ENCODE data around the gene IGFALS.

IGFALS gene

DNA sequence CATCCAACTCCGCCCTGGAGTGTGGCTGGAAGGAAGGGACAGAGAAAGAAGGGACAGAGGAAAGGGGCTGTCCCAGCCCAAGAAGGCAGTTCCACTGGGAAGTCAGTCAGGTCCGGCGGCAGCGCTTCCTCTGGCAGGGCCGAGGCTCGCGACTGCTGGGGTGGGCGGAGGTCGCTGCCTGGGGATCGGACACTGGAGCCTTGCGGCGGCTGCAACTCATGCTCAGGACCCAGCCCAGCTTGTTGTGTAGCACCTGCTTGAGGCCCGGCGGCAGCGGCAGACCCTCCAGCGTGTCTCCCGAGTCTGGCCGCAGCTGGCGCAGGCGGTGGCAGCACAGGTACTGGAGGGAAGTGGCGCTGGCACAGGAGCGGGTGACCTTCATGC, 16.5 kb downstream of the IGFALS start:
- DNase-seq (ENCODE audit: low spot score) = no peak
- FAIRE-seq = no peak

- DNase-seq (ENCODE audit: low spot score) = no peak
- no peak for FAIRE-seq
Measured at GRCh38 chr16:1776672-1776955, 16.9 kb downstream of the IGFALS start.

DNA sequence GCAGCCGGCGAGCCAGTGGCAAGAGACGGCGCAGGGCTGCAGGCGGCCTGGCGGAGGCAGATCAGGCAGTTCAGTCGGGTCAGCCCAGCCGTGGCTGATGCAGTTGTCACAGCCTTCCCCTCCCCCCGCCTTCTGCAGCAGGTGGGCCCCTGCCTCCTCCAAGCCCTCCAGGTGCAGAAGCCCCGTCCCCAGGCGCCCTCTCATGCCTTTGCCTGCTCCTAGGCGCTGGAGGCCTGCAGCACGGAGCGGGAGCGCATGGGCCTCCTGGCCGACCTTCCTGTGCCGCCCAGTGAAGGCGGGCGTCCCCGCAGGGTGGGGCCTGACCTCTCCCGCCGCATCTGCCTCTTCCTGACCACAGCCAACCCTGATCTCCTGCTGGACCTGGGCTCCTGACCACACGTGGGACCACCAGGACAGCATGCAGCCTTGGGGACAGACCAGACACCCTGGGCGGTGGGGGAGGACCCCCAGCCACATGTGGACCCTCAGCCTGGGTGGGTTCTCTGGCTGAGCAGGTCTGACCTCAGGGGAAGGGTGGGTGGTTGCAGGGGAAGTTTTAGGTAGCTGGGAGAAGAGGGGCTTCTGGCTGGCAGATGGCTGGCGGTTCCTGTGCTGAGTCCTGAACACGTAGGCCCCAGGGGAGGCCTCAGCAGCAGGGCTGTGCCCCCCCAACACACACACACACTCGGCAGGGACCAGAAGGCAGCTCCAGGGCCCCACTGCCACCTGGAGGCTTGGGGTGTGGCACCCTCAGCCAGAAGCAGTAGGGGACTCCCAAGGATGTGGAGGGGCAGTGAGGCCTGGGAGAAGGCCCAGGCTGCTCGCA, 17.4 kb downstream of the IGFALS start:
- FAIRE-seq (no peak), DNase-seq (ENCODE audit: low spot score) (no peak)

- FAIRE-seq = no peak
- DNase-seq (ENCODE audit: low spot score) = no peak
Measured at GRCh38 chr16:1775006-1775845, 18.3 kb downstream of the IGFALS start.

DNA sequence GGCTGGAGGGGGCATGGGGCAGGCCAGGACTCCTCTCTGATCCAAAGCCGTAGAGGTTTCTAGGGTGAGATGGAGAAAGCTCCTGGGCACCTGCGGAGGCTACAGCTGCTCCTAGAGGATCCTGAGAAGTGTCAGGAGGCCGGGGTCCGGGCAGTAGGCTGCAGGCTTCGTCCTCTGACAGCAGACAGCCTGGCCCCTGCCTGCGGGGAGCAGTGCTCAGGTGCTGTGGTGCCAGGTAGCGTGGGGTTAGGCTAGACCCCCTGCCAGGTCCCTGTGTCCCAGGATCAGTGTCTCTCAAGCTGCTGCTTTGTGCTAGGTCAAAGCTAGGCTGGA, 19.1 kb downstream of the IGFALS start:
- FAIRE-seq (no peak), DNase-seq (ENCODE audit: low spot score) (no peak)

DNA sequence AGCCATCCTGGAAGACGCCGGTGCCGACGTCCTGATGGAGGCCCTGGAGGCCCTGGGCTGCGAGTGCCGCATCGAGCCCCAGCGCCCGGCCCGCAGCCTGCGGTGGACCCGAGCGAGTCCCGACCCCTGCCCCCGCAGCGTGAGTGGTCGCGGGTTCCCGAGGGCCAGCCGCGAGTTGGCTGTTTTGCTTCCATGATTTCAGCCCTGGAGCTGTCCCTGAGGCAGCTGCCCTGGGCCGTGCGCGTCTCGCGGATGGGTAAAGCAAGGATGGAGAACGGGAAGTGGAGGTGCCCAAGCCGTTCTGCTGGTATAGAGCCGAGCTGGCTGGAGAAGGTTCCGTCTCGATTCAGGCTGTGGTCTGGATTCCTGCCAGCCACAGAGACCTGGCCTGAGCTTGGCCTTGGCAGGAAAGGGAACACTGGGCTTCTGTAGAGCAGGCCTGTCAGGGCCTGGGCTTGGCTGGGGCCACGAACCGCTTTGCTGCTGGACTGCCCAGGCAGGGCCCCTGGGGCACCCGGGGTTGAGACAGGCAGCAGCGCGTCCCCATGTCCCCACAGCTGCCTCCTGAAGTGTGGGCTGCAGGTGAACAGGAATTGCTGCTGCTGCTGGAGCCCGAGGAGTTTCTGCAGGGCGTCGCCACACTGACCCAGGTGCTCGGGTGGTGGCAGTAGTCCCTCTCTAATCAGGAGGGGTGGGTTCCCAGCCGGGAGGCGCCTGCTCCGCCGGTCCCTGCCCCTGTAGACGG, 19.6 kb downstream of the IGFALS start:
- FAIRE-seq = no peak
- DNase-seq (ENCODE audit: low spot score) = no peak

GRCh38 chr16:1772908-1773702, 20.4 kb downstream of the IGFALS start, which contains the start of gene MRPS34:
TSS of gene MRPS34 (minus strand) at chr16:1773134. CDS start at chr16:1773119, 15 bp downstream.
- DNase-seq (ENCODE audit: low spot score) (peak; percentile 87), FAIRE-seq (peak; percentile 92)

- DNase-seq (ENCODE audit: low spot score) (no peak), FAIRE-seq (no peak)
Measured at GRCh38 chr16:1772362-1772907, 21.1 kb downstream of the IGFALS start, which contains the start of gene EME2. TSS of gene EME2 (plus strand) at chr16:1772810. CDS start at chr16:1773228, 418 bp downstream.

- peak; percentile 75 for FAIRE-seq
- no peak for DNase-seq (ENCODE audit: low spot score)
Measured at GRCh38 chr16:1771864-1772361, 21.6 kb downstream of the IGFALS start.

- FAIRE-seq (peak; percentile 65), DNase-seq (ENCODE audit: low spot score) (peak; percentile 83)
Measured at GRCh38 chr16:1771188-1771863, 22.2 kb downstream of the IGFALS start, which contains the start of gene NME3. TSS of gene NME3 (minus strand) at chr16:1771543. CDS start at chr16:1771534, 9 bp downstream.

GRCh38 chr16:1770328-1771187, 22.9 kb downstream of the IGFALS start:
- peak; percentile 71 for FAIRE-seq
- DNase-seq (ENCODE audit: low spot score) = peak; percentile 67

- FAIRE-seq (no peak), DNase-seq (ENCODE audit: low spot score) (no peak)
Measured at GRCh38 chr16:1769402-1770300, 23.9 kb downstream of the IGFALS start.

- DNase-seq (ENCODE audit: low spot score) (no peak), FAIRE-seq (peak; percentile 46)
Measured at GRCh38 chr16:1768767-1769401, 24.6 kb downstream of the IGFALS start.

- FAIRE-seq (no peak), DNase-seq (ENCODE audit: low spot score) (no peak)
Measured at GRCh38 chr16:1768061-1768766, 25.3 kb downstream of the IGFALS start.

DNA sequence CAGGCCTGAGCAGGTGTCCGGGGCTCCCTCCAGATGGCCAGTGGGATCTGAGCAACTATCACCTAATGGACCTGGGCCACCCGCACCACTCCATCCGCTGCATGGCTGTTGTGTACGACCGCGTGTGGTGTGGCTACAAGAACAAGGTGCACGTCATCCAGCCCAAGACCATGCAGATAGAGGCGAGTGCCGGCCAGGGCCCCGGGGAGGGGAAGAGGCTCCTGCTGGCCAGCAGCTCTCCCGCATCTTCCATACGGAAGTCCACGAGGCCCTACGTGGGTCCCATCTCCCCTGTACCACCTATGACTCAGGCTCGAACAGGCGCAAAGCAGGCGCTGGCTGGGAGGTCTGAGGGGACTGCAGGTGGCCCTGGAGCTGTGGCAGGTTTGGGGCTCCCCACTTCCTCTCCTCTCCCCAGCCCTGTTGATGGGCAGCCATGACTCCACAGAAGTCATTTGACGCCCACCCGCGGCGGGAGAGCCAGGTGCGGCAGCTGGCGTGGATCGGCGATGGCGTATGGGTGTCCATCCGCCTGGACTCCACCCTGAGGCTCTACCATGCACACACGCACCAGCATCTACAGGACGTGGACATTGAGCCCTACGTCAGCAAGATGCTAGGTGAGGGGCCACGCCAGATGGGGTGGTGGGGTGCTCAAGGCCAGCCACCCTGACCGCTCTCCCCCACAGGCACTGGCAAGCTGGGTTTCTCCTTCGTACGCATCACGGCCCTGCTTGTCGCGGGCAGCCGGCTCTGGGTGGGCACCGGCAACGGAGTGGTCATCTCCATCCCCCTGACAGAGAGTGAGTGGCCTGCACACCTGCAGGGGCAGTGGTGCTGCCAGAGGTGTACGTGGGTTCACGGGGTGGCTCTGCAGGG, 26.1 kb downstream of the IGFALS start:
- FAIRE-seq (no peak), DNase-seq (ENCODE audit: low spot score) (no peak)

DNA sequence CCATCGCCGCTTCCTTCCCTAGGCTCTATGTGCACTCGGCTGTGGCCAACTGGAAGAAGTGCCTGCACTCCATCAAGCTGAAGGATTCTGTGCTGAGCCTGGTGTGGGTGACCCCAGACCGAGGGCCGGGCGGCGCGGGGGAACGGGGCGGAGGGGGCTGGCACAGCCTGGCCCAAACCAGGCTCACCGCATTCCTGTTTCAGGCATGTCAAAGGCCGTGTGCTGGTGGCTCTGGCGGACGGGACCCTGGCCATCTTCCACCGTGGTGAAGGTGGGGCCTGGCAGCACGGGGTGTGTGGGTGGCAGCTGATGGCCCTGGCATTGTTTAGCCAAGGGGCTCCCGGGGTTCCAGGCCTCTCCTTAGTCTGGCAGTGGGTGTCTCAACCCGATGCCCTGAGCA, 26.8 kb downstream of the IGFALS start:
- FAIRE-seq (no peak), DNase-seq (ENCODE audit: low spot score) (no peak)
